ENCODE measurements around the gene NPFF.
"Not testable (repeated sequence)": the region's sequence is repeated elsewhere in the genome, so short reads cannot be mapped to it uniquely, and the experiment has no call there.

Gene NPFF

DNA sequence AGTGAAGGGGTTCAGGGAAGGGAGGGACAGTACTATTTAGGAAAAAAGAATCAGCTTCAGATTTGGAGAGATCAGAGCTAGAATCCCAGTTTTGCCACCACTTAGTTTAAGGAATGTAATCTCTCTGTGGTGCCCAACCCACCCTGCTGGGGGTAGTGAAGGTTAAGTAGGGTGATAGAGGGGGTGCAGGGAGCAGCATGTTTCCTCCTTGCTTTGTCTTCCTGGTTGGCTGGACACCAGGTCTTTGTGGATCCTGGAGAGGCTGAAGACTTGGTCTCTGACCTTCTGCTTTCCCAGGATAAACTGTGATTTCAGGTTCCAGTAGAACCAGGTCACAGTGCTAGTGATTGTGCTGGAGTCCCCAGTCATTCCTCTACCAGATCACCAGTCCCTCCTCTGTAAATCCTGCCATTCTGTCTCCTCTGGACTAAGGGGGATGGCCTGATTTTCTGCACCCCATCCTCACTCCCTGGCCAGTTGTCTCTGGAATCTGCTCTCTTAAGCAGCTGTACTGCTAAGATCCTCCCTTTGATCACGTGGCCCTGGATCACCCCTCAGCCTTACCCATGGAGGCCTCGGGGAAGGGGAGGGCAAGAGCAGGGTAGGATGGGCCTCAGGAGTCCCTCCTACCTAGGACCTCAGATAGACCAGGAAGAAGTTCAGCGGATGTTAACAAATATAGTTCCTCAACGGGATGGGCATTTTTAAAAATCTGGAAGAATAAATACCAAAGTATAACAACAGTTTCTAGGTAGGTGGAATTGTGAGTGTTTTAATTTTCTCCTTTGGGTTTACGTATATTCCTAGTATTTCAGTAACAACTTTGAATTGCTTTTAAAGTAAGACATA, 11.2 kb downstream of the NPFF start:
- DNase-seq (ENCODE audit: low spot score), result no peak

DNA sequence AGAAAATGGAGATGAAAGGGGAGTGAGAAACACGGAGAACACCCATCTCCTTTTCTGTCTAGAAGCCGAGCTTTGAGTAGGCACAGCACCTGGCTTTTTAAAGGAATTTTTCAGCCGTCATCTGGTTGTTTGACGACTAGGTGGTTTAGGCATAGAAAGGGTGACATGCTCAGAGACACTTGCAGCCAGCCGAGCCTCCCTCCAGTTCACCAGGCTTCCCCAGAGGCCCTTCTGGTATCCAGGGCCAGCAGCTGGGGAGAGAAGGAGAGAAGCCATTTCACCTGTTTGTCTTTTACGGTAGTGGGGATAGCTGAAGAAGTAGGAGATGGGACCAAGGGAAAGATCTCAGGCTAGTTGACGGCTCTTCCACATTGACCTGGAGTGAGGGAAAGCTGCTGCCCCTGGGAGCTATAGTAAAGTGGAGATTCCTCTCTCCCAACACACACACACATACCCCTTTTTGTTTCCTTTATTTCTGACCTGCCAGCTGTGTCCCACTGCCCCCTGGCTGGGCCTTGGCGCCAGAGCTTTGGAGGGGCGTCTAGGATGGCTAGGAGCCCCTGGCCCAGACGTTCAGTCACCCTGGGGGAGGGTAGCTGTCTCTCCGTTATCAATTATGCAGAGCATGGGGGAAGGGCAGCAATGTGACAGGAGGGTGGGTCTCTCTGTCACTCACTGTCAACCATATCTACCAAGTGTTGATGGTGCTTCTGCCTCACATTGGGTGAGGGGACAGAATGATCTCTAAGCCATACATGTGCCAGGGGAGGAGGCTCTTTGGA, 13.5 kb downstream of the NPFF start:
- DNase-seq (ENCODE audit: low spot score), result no peak

DNA sequence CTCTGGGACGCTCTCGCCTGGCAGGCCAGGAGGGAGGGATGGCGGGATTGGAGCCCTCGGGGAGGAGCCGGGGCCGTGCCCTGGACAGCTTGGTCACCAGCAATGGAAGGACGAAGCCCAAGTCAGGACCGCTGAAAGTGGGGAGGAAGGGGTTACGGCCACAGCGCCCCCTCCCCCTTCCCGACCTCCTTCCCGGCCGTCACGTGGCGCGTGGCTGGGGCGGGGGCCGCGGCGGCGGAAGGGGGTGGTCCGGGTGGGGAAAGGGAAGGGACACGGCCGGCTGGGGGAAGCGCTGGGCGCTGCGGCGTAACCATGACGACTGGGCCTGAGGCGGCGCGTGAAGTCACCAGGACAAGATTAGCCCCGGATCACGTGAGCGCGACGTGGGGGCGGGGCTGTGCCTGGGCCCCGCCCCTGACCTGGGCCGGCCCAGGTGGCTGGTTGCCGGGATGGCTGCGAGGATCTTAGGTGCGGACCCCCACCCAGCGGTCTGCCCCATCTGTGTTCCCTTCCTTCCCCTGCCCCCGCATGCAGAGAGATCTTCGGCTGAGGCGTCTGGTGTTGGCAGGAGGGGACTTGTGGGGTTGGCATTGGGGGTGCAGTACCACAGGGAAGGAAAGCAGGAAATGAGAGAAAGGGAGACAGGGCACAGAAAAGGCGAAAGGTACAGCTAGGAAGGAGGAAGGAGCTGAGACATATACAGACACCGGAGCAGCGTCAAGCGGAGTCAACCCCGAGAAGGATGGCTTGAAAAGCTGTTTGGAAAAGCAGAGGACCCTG, 14.3 kb downstream of the NPFF start:
- DNase-seq (ENCODE audit: low spot score), result peak; percentile 96

DNA sequence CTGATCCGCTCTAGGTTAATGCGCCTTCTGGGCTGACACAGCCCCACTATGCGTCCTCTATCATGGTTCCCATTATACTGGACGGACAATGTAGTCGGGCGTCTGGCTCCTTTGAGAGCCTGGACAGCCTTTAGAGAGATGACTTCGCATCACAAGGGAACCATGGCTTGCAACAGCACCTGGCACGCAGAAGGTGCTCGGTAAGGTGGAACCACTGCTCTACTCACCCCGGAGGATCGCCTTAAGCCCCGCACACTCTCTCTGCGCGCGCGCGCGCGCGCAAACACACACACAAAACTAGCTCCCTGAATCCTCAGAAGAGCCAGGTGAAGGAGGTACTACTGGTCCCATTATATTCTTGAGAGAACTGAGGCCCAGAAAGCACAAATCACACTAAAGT, 15.1 kb downstream of the NPFF start:
- DNase-seq (ENCODE audit: low spot score), result no peak

DNA sequence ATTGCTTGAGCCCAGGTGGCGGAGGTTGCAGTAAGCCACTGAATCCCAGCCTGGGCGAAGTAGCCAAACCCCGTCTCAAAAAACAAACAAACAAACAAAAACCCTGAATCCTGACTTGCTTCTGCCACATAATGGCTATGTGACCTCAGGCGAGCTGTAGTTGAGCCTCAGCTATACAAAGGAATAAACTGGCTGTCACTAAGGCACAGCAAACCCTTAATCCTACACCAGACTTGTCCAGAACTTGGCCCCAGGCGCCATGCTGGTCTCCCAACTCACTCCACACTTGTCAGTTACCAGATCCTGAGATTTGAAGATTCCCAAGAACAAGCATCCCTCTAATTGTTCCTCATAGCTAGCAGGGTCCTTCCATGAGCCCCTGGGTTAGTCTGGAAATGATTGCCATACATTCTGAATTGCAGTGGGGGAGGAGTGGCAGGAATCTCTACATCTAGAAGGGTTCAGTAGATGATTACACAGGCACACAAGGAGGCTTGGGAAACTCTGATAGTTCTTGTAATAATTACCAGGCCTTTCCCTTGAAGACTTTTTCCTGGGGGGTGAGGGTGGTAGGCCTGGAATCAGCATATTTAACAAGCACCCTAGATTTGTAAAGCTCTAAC, 17.9 kb downstream of the NPFF start:
- DNase-seq (ENCODE audit: low spot score), result no peak

DNA sequence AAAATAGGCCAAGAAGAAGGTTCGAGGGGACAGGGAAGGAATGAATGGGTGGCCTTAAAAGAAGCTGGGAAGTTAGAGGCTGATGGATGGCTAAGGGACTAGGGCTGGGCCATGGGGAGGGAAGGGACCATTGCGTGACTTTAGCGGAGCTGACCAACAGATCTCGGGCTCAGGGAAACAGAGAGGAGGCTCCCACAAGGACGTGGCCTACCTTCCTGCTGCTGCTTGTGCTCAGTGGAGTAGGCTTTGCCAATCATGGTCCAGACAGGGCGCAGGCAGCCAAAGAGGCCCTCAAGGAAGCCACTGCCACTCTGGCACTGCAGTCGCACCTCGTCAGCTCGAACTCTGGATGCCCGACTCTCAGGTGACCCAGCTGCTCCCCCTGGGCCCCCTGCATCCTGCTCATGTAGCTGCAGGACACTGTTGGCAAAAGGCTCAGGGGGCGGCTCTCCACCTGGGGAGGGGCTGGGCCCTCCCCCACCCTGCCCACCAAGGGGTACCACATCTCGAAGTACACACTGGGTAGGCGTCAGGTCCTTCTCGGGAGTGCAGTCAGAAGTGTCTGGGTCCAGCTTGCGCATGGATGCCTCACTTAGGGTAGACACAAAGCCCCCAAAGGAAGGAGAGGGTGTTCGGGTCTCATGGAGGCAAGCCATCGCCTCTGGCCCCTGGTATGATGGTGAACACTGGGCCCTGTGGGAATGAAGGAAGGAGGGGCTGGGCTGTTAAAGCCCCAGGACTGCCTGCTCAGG, 20.4 kb downstream of the NPFF start:
- no peak for DNase-seq (ENCODE audit: low spot score)

DNA sequence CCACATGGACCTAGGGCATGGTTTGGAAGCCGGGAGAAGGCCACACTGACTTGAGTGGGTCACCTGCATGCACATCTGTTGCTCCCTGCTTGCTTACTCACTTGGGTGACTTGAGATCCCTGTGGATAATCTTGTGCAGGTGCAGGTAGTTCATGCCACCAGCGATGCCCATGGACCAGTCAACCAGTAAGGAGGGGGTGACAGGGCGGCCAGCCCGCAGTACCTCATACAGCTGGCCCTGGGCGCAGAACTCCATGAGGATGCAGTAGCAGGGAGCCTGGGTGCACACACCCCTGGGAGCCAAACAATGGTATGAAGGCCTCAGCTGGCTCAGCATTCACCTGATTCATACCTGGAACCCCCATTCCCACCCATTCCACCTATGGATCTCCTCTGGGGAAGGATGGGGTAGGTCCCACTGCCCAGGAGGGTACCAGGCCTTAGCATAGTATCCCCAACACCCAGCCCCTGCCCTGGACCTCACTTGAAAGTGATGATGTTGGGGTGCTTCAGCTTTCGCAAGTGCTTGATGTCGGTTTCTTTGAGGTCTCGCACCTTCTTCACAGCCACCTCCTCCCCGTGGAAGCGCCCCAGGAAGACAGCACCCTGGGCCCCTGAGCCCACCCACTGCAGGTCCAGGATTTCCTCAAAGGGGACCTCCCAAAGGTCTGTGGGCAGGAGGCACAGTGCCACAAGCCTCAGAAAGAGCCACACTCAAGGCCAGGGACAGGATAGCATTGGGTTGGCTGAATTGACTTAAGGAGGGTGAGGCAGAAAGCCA, 21.1 kb downstream of the NPFF start:
- DNase-seq (ENCODE audit: low spot score), result no peak

DNA sequence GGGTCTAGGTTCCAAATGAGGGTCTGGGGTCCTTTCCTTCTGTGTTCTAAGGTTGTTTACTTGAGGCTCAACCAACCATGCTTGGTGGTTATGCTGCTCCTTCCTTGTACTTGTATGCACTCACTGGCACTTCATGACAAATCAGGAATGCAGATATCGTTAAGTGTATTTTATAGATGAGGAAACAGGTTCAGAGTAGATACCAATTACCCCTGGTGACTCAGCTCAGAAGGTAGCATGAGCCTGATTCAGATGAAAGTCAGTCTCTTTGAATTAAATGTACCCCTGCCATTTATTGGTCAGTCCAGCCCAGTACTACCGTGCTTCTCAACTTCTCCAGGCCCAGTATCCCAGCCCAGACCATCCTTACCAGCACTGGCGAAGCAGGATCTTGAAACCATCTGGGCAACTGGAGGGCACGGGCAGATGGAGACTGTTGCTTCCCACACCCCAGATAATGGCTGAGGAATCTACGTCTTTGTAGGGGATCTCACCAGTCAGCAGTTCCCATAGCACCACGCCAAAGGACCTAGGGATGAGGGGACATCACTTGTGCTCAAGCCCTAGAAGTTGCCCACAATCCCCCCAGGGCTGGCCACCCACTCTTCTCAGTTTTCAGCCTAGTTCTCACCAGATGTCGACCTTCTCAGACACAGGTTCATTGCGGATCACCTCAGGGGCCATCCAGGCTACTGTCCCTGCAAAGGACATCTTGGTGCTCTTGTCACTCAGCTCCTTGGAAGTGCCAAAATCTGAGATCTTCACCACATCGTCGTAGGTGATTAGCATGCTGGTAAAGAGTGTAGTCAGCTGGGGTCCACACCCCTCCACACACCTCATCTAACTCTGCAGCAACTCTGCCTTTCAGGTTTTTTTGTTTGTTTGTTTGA, 22.4 kb downstream of the NPFF start:
- no peak for DNase-seq (ENCODE audit: low spot score)

DNA sequence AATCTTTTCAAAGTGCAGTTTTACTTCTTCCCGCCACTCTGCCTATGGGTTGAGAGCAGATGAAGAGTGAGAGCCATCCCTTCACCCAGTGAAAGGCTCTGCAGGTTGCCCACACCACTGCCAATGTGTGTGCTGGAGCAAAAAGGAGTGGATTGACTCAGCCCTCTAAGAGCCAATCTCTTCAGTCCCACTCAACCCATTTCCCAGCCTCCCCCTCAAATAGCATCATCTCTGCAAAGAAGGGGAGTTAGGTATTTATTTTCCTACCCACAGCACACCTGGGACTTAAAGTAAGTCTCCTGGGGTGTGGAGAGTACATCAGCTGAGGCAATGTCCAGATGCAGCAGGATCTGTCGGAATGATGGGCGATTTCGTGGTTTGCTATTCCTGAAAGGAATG, 23.3 kb downstream of the NPFF start:
- DNase-seq (ENCODE audit: low spot score), result no peak

DNA sequence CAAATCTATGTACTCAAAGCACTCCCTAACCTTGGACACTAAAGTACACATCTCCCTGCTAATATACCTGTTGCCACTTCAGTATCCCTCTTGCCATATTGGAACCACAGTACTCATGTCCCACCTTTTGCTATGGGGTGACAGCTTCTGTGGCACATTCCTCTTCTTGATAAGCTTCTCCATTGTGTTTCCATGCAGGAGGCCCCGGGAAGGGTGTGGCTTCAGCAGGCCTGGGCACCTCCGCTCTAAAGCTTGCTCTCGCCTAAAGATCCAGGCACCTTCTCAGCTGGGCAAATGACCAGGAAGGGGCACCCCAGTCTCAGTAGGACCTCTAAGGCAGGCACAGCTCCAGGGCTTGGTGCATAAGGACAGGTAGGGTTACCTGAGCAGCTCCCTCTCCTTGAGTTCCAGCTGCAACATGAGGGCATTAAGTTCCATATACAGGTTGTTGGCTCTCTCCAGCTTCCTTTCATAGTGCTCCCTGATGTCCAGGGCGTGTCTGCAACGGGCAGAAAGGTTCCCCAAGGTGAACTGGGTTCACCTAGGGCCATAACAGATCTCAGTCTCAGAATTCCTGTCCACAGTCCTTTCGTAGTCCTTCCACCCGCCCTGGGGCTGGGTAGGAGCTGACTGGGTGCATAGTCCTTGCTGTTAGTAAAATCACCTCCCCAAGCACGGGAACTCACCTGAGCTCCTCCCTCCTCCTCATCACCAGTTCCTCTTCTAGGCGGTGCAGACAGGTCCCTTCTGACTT, 23.9 kb downstream of the NPFF start:
- no peak for DNase-seq (ENCODE audit: low spot score)

DNA sequence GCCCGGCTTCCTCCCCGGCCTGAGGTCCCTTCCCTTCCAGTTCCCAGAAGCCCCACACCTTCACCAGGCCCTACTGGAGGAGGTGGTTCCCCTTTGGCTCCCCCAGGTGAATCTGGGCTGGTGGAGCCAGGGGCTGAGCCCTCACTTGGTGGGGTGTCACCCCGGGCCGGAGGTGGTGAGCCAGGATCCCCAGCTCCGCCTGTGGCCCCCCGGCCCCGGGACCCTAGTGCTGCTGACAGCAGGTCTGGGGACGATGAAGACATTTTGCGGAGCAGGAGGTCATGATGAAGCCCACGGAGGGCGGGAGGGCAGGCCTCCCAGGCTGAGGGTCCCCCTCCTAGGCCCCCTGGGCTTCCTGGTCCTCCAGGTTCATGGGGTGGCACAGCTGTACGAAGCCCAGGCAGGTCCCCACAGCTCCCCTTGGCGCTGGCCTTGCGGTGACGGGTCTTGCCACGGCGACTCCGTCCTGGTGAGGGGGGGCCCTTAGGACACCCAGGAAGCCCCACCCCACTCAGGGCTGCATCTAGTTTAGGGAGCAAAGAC, 24.6 kb downstream of the NPFF start:
- no peak for DNase-seq (ENCODE audit: low spot score)

DNA sequence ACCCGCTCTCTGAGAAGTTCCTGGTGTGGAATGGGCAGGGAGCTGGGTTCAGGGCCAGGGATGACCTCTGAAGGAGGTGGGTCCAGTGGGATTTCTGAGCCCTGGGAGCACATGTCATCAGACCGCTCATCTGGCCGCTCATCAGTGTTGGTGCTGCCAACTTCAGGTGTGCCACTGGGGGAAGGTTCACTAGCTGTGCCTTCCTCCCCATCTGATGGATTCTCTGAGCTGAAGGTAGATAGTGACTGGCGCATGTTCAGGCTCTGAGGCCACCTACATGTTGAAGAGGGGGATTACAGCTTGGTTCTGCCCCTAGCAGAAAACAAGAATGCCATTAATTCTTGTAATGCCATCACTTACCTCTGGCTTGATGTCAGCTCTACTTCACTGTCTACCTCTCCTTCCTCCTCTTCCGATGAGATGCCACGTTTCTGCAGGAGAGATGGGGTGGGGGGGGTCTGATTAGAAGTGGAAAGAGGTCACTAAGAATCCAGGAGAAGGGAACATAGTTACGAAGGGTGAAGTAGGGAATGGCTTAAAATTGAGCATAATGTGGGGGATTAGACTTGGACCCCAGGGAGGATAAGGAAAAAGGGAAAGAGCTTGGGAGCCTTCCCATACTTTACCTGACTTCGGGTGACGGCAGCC, 25.2 kb downstream of the NPFF start:
- DNase-seq (ENCODE audit: low spot score), result no peak

DNA sequence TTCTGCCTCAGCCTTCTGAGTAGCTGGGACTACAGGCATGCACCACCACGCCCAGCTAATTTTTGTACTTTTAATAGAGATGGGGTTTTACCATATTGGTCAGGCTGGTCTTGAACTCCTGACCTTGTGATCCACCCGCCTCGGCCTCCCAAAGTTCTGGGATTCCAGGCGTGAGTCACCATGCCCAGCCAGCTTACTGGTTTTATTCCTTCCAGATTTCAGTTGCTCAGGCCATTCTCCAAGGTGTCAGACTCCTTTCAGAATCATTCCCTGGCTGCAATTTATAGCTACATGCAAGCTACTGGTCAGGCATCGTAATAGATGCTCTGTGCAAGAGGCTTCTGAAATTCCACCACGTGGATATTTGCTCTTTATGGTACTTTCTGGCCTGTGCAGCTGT, 25.8 kb downstream of the NPFF start:
- not testable (repeated sequence) for DNase-seq (ENCODE audit: low spot score)

DNA sequence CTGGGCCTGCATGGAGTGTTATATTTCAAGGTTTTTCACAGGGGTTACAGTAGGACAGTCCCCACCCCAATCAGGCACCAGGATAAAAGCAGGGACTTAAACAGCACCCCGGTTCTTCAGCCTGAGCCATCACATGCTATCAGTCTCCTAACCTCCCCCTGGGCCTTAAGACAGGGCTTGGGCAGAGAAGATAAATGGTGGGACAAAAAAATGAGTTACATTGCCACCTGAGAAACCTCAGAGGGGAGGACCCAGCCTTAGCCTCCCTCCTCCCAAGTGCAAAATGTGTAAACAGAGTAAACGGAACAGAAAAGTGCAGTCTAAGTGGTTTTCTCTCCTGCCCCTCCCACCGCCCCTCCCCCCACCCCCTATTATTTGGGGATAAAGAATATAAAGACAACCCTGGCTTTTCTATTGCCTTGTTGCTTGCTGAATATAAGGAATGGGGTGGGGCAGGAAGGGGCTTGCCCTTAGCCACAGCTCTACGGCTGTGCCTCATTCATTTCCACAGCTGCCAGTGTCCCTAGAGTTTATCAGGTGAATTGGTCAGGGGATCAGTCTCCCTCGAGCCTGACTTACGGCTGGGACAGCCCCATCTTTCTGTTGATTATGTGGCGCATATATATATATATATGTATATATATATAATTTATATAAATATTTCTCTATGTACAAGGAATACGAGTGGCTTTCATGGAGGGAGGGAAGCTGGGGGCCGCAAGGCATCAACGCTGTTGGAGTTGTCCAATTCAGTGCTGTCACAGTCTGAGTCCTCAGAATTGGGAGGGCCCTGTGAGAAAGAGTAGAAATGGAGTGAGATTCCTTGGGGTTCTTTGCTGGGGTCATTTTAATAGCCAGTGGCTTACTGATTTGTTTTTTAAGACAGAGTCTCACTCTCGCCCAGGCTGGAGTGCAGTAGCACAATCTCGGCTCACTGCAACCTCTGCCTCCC, 26.5 kb downstream of the NPFF start:
- DNase-seq (ENCODE audit: low spot score), result no peak

DNA sequence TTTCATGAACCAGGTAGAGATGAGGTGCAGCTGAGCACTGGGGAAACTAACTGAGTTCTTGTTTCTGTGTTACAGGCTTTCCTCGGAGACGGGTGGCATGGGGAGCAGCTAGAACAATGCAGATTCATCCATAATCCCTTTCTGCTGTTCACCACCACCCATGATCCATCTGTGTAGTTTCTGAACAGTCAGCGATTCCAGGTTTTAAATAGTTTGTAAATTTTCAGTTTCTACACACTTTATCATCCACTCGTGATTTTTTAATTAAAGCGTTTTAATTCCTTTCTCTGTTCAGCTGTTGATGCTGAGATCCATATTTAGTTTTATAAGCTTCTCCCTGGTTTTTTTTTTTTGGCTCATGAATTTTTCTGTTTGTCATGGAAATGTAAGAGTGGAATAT, 28.0 kb downstream of the NPFF start:
- no peak for DNase-seq (ENCODE audit: low spot score)

DNA sequence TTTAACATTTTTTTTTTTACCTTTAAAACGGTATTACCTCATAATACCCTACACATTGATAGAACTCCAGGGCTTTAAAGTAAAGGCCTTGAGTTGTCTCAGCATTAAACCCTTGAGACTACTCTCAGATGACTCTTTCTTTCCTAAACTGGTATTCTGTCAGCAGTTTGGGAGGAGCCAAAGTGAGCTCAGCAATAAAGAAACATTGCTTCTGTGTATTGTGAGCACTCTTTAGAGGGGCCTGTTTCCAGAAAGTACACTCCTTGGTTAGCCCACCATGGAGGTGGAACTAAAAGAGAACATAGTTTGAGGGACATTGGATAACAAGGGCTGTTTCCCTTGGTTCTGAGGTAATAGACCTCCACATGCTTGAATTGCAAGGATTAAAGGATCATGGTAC, 28.4 kb downstream of the NPFF start:
- DNase-seq (ENCODE audit: low spot score), result no peak

DNA sequence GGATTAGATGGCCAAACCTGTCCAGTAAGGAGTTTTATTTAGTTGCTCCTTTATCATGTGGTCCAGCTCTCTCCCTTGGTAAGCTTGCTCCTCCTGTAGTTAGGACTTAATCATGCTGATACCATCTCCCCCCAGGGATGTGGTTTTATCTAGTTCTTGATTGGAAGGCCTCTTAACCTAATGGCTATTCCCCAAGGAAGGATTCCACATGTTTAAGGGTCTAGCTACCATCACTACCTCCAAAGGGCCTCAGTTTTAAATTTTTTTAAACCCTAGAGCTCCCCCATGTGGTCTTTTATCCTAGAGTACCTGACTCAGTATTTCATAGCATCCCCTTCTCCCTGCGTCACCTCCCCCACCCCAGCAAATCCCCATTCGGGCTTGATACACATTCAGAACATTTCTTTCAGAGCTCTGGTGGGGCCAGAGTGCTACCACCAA, 30.5 kb downstream of the NPFF start:
- no peak for DNase-seq (ENCODE audit: low spot score)
